H9 (cell line): ENCODE measurements around the gene DOK6. TPM values are rescaled to one million over a fixed set of nuclear protein-coding genes. Genes with fewer than 3 reads are reported as not detected.

Experiments
- DNase-seq: peaks from one replicate; pipeline ENCODE4 v3.0.0-alpha.2; 2017
- H2AFZ ChIP-seq: one replicate; pipeline ENCODE4 v1.6.1; 2013; ENCODE audit warnings: mild to moderate bottlenecking, low read length, control low read depth, moderate library complexity
- H2AK5ac ChIP-seq: 2 replicates; pipeline ENCODE4 v1.6.1; 2013; ENCODE audit warnings: low read length, control low read depth, mixed read lengths; ENCODE audit not compliant: insufficient read length
- H2BK120ac ChIP-seq: one replicate; pipeline ENCODE4 v1.6.1; 2013; ENCODE audit warnings: low read depth, mild to moderate bottlenecking, low read length, control low read depth, inconsistent platforms; ENCODE audit not compliant: poor library complexity, severe bottlenecking
- H2BK12ac ChIP-seq: 2 replicates; pipeline ENCODE4 v1.6.1; 2013; ENCODE audit warnings: low read length, control low read depth, mixed read lengths, low read depth; ENCODE audit not compliant: insufficient read length
- H2BK15ac ChIP-seq: 2 replicates; pipeline ENCODE4 v1.6.1; 2013; ENCODE audit warnings: low read depth, low read length, control low read depth
- H2BK20ac ChIP-seq: one replicate; pipeline ENCODE4 v1.6.1; 2013; ENCODE audit warnings: low read depth, mild to moderate bottlenecking, low read length, control low read depth, inconsistent platforms; ENCODE audit not compliant: poor library complexity, severe bottlenecking
- H2BK5ac ChIP-seq: 2 replicates; pipeline ENCODE4 v1.6.1; 2013; ENCODE audit warnings: low read length, control low read depth, mixed read lengths; ENCODE audit not compliant: insufficient read length
- H3K14ac ChIP-seq: 2 replicates; pipeline ENCODE4 v1.6.1; 2013; ENCODE audit warnings: low read length, control low read depth; ENCODE audit not compliant: insufficient read depth
- H3K18ac ChIP-seq: 2 replicates; pipeline ENCODE4 v1.6.1; 2013; ENCODE audit warnings: low read depth, mild to moderate bottlenecking, mixed read lengths, low read length, control low read depth; ENCODE audit not compliant: insufficient read length
- H3K23ac ChIP-seq: 2 replicates; pipeline ENCODE4 v1.6.1; 2013; ENCODE audit warnings: low read length, control low read depth, mixed read lengths, low read depth; ENCODE audit not compliant: insufficient read length
- H3K23me2 ChIP-seq: 2 replicates; pipeline ENCODE4 v1.6.1; 2013; ENCODE audit warnings: low read depth, mild to moderate bottlenecking, mixed read lengths, low read length, control low read depth; ENCODE audit not compliant: insufficient read length, poor library complexity, severe bottlenecking
- H3K27ac ChIP-seq: 2 replicates; pipeline ENCODE4 v1.5.1; 2013; ENCODE audit warnings: low read length, control low read depth, mixed read lengths, low read depth; ENCODE audit not compliant: insufficient read length
- H3K27me3 ChIP-seq: 2 replicates; pipeline ENCODE4 v1.6.1; 2013; ENCODE audit warnings: low read length, control low read depth, inconsistent platforms; ENCODE audit not compliant: insufficient read depth
- H3K4ac ChIP-seq: 2 replicates; pipeline ENCODE4 v1.6.1; 2013; ENCODE audit warnings: low read depth, mild to moderate bottlenecking, control low read depth, inconsistent platforms, low read length, moderate library complexity
- H3K4me1 ChIP-seq: 2 replicates; pipeline ENCODE4 v1.6.1; 2013; ENCODE audit warnings: low read length, control low read depth, inconsistent platforms; ENCODE audit not compliant: insufficient read depth
- H3K4me2 ChIP-seq: 2 replicates; pipeline ENCODE4 v1.6.1; 2013; ENCODE audit warnings: low read length, control low read depth, mixed read lengths; ENCODE audit not compliant: insufficient read length, insufficient read depth
- H3K56ac ChIP-seq: 2 replicates; pipeline ENCODE4 v1.6.1; 2013; ENCODE audit warnings: low read depth, mild to moderate bottlenecking, mixed read lengths, low read length, control low read depth; ENCODE audit not compliant: insufficient read length
- H3K79me1 ChIP-seq: 2 replicates; pipeline ENCODE4 v1.6.1; 2013; ENCODE audit warnings: low read depth, mild to moderate bottlenecking, moderate library complexity, low read length, control low read depth, inconsistent platforms; ENCODE audit not compliant: insufficient read depth, poor library complexity, severe bottlenecking
- H3K79me2 ChIP-seq: 2 replicates; pipeline ENCODE4 v1.6.1; 2013; ENCODE audit warnings: low read length, control low read depth, inconsistent platforms; ENCODE audit not compliant: insufficient read depth
- H3K9ac ChIP-seq: 2 replicates; pipeline ENCODE4 v1.6.1; 2013; ENCODE audit warnings: low read length, control low read depth, mixed read lengths; ENCODE audit not compliant: insufficient read length; ENCODE audit errors: extremely low read depth
- H3K9me3 ChIP-seq: one replicate; pipeline ENCODE4 v1.6.1; 2013; ENCODE audit warnings: low read depth, low read length, inconsistent platforms; ENCODE audit not compliant: control insufficient read depth
- H3T11ph ChIP-seq: one replicate; pipeline ENCODE4 v1.6.1; 2013; ENCODE audit warnings: mild to moderate bottlenecking, low read length, control low read depth, inconsistent platforms
- H4K20me1 ChIP-seq: one replicate; pipeline ENCODE4 v1.6.1; 2013; ENCODE audit not compliant: control insufficient read depth, insufficient read length, insufficient read depth
- H4K5ac ChIP-seq: 2 replicates; pipeline ENCODE4 v1.6.1; 2013; ENCODE audit warnings: low read depth, mild to moderate bottlenecking, mixed read lengths, low read length, control low read depth; ENCODE audit not compliant: insufficient read length
- H4K8ac ChIP-seq: replicated peaks from 2 replicates; pipeline ENCODE4 v1.6.1; 2013; ENCODE audit warnings: low read length, control low read depth, mixed read lengths, low read depth; ENCODE audit not compliant: insufficient read length
- H4K91ac ChIP-seq: 2 replicates; pipeline ENCODE4 v1.6.1; 2013; ENCODE audit warnings: low read depth, mild to moderate bottlenecking, moderate library complexity, mixed read lengths, low read length, control low read depth; ENCODE audit not compliant: insufficient read length
- H3K27ac Mint-ChIP-seq, 3 experiments: 2 replicates in 2 of 3; 3 replicates in 1 of 3; pipeline ENCODE4 v1.8.0; 2020 to 2021; ENCODE audit warnings: mixed read lengths in 3 of 3, mild to moderate bottlenecking in 1 of 3, moderate library complexity in 1 of 3
- H3K27me3 Mint-ChIP-seq: 2 replicates; pipeline ENCODE4 v1.8.0; 2021; ENCODE audit warnings: low read depth, mild to moderate bottlenecking, moderate library complexity, mixed read lengths
- H3K36me3 Mint-ChIP-seq, 3 experiments: 2 replicates in 2 of 3; 3 replicates in 1 of 3; pipeline ENCODE4 v1.8.0; 2020 to 2021; ENCODE audit warnings: low read depth in 3 of 3, mixed read lengths in 3 of 3; ENCODE audit not compliant: insufficient read depth in 1 of 3
- H3K4me1 Mint-ChIP-seq, 2 experiments: 2 replicates each; pipeline ENCODE4 v1.8.0; 2020; ENCODE audit warnings: mixed read lengths in 2 of 2
- H3K4me3 Mint-ChIP-seq, 2 experiments: 2 replicates in 1 of 2; 3 replicates in 1 of 2; pipeline ENCODE4 v1.8.0; 2020 to 2021; ENCODE audit warnings: mild to moderate bottlenecking in 2 of 2, mixed read lengths in 2 of 2, moderate library complexity in 1 of 2
- H3K9me3 Mint-ChIP-seq, 2 experiments: 2 replicates in 1 of 2; 3 replicates in 1 of 2; pipeline ENCODE4 v1.8.0; 2020; ENCODE audit warnings: mild to moderate bottlenecking in 2 of 2, mixed read lengths in 2 of 2, moderate library complexity in 1 of 2
- WGBS: extraction: QIAGEN DNeasy Blood & Tissue Kit; methylation state at CpG from one replicate; pipeline ENCODE4 v1.1.7; 2013; ENCODE audit warnings: missing lambda C conversion rate, low lambda C conversion rate, mixed read lengths; ENCODE audit not compliant: insufficient read length; ENCODE audit errors: extremely low coverage; 5-methylcytosine and 5-hydroxymethylcytosine counted together
- total RNA-seq: library from RNA; stranded (reverse); gene quantifications from 2 replicates; pipeline ENCODE4 v1.2.1, GENCODE V29; 2021
- TF ChIP-seq, protein P1 (sequence below): fragments of 200-600 bp; sonication (generic); conservative IDR thresholded peaks from 3 replicates; pipeline ENCODE4 v1.8.0; 2021; ENCODE audit warnings: antibody characterized with exemption, mild to moderate bottlenecking

The DOK6 gene
- total RNA-seq, 1 experiment from 2014 or later, result 0.20 TPM

DNA sequence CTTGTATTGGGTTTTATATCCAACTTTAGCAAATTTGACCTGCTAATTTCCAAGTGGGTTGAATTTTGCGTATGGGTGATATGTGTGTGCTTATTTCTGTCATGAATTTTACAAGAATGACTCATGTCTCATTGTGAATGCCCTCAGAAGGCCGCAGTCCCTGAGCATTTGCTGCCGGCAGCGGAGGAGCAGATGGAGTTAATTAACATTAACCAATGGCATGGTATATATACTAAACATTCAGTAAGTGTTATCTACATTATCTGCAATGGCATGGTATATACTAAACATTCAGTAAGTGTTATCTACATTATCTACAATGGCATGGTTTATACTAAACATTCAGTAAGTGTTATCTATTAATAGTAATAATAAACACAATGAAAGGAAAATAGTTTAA, 90.1 kb downstream of the DOK6 start:
- Histone ChIP-seq H3K18ac (no peak overlapping the region), H3K27ac (no peak overlapping the region), H2BK5ac (no peak overlapping the region), H2BK12ac (no peak overlapping the region), H4K91ac (no peak overlapping the region), H3K23ac (no peak overlapping the region), H2AK5ac (no peak overlapping the region), H3K14ac (no peak overlapping the region), H3T11ph (no peak overlapping the region), H3K4me1 (no peaks in the 10 kb centered on the region), H3K4ac (no peak overlapping the region), H2BK20ac (no peak overlapping the region), H4K20me1 (no peaks in the 10 kb centered on the region), H2AFZ (no peak overlapping the region), H3K23me2 (no peaks in the 10 kb centered on the region), H2BK120ac (no peak overlapping the region), H3K4me2 (no peak overlapping the region), H3K79me2 (no peaks in the 10 kb centered on the region), H3K9ac (no peak overlapping the region), H2BK15ac (no peak overlapping the region), H3K79me1 (no peaks in the 10 kb centered on the region), H3K9me3 (no peaks in the 10 kb centered on the region), H3K27me3 (no peaks in the 10 kb centered on the region), H3K56ac (no peak overlapping the region), H4K5ac (no peak overlapping the region), H4K8ac (no peak overlapping the region)
- H3K27ac Mint-ChIP-seq, result no peak overlapping the region
- no peak overlapping the region for H3K4me3 Mint-ChIP-seq
- H3K4me1 Mint-ChIP-seq, result no peaks in the 10 kb centered on the region
- peaks cover 0 to 3% (median 0%) of the 10 kb centered on the region in 3 experiments; a peak in 1 of 7 replicates for H3K36me3 Mint-ChIP-seq
- TF ChIP-seq, protein P1, sequence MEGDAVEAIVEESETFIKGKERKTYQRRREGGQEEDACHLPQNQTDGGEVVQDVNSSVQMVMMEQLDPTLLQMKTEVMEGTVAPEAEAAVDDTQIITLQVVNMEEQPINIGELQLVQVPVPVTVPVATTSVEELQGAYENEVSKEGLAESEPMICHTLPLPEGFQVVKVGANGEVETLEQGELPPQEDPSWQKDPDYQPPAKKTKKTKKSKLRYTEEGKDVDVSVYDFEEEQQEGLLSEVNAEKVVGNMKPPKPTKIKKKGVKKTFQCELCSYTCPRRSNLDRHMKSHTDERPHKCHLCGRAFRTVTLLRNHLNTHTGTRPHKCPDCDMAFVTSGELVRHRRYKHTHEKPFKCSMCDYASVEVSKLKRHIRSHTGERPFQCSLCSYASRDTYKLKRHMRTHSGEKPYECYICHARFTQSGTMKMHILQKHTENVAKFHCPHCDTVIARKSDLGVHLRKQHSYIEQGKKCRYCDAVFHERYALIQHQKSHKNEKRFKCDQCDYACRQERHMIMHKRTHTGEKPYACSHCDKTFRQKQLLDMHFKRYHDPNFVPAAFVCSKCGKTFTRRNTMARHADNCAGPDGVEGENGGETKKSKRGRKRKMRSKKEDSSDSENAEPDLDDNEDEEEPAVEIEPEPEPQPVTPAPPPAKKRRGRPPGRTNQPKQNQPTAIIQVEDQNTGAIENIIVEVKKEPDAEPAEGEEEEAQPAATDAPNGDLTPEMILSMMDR, result no peak
- no peaks in the 10 kb centered on the region for H3K27me3 Mint-ChIP-seq
- DNase-seq, result no peak
- no CpG with 5 or more reads among the region's 4 CpGs for WGBS
- H3K9me3 Mint-ChIP-seq, result peaks cover 2 to 4% of the 10 kb centered on the region in 2 experiments; a peak in 2 of 5 replicates
